ENCODE data around the gene PDZRN3. TPM values are rescaled to one million over a fixed set of nuclear protein-coding genes. Genes with fewer than 3 reads are reported as not detected.

Gene PDZRN3
- total and polyA plus RNA-seq, 2 experiments from 2014 or later = 7.5 to 14.0 TPM

GRCh38 chr3:73558727-73559075 is 66.0 kb downstream of the PDZRN3 start (continued):
- TF ChIP-seq, protein P1, sequence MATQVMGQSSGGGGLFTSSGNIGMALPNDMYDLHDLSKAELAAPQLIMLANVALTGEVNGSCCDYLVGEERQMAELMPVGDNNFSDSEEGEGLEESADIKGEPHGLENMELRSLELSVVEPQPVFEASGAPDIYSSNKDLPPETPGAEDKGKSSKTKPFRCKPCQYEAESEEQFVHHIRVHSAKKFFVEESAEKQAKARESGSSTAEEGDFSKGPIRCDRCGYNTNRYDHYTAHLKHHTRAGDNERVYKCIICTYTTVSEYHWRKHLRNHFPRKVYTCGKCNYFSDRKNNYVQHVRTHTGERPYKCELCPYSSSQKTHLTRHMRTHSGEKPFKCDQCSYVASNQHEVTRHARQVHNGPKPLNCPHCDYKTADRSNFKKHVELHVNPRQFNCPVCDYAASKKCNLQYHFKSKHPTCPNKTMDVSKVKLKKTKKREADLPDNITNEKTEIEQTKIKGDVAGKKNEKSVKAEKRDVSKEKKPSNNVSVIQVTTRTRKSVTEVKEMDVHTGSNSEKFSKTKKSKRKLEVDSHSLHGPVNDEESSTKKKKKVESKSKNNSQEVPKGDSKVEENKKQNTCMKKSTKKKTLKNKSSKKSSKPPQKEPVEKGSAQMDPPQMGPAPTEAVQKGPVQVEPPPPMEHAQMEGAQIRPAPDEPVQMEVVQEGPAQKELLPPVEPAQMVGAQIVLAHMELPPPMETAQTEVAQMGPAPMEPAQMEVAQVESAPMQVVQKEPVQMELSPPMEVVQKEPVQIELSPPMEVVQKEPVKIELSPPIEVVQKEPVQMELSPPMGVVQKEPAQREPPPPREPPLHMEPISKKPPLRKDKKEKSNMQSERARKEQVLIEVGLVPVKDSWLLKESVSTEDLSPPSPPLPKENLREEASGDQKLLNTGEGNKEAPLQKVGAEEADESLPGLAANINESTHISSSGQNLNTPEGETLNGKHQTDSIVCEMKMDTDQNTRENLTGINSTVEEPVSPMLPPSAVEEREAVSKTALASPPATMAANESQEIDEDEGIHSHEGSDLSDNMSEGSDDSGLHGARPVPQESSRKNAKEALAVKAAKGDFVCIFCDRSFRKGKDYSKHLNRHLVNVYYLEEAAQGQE (IDR thresholded peaks at IDR 0.05; ENCODE audit: unreplicated experiment) = no peak
- TF ChIP-seq CREB1 (CRISPR knock-in tag; IDR thresholded peaks at IDR 0.05; ENCODE audit: low read depth) = no peak
- no peak for TF ChIP-seq POLR2AphosphoS5 (IDR thresholded peaks at IDR 0.05; ENCODE audit: low read depth)

DNA sequence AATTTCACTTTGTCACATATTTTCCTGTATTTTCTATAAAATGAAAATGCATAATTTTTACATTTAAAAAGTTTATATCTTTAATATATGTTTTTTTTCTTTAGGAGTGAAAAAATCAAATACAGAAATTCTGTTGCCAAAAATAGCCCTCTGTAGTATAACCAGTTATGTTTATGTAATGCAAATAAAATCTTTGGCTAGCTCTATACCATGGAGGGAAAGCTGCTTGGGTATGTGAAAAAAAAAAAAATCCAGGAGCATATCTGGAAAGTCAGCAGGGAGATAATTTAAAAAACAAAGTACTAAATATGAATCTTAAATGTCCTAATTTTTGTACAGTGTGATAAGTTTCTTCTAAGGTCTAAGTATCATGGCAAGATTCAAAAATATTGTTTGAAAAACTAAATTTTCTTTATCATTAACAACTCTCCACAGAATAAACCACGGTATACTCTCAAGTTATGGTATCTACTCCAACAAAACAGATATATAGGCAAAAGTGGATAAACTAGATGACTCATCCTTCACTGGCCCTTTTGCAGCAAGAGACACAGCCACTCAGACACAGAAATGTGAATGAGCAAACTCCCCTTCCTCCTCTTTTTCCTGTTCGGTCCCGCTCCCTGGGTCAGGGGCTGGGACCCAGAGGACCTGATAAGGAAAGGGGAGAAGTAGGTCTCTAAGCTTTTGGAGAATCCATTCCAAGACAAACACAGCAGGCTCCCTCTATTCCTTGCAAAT is 66.6 kb downstream of the PDZRN3 start:
- Mint-ChIP-seq H3K36me3 (ENCODE audit: low read depth) (no peaks in the 10 kb centered on the region), H3K27me3 (ENCODE audit: insufficient read depth, low read depth, poor library complexity) (peaks cover 32% of the 10 kb centered on the region), H3K27ac (no peak overlapping the region), H3K4me1 (peaks cover 22% of the 10 kb centered on the region), H3K4me3 (no peak overlapping the region), H3K9me3 (no peaks in the 10 kb centered on the region)
- DNase-seq (ENCODE audit: low spot score) (peak; percentile 38), ATAC-seq (peak; percentile 90)
- Histone ChIP-seq H3K36me3 (ENCODE audit: insufficient read depth) (no peaks in the 10 kb centered on the region), H3F3A (replicated peaks; ENCODE audit: low read depth) (no peaks in the 10 kb centered on the region), H2AFZ (no peak overlapping the region), H3K9me2 (ENCODE audit: insufficient read depth) (no peaks in the 10 kb centered on the region; the same call in 1 of the 2 replicates), H3K27ac (ENCODE audit: low read depth) (no peak overlapping the region), H3K4me1 (ENCODE audit: insufficient read depth) (peaks cover 28% of the 10 kb centered on the region; the same call in 1 of the 2 replicates), H3K4me2 (no peak overlapping the region), H3K27me3 (ENCODE audit: insufficient read depth) (peaks cover 63% of the 10 kb centered on the region), H4K20me1 (replicated peaks; ENCODE audit: insufficient read depth) (no peaks in the 10 kb centered on the region; the same call in 1 of the 2 replicates), H3K4me3 (no peak overlapping the region), H3K79me2 (replicated peaks; ENCODE audit: insufficient read depth) (no peaks in the 10 kb centered on the region)
- TF ChIP-seq NANOG (IDR thresholded peaks at IDR 0.05; ENCODE audit: borderline replicate concordance) (no peak), POLR2AphosphoS5 (IDR thresholded peaks at IDR 0.05; ENCODE audit: low read depth) (no peak)
- TF ChIP-seq, protein P1 (IDR thresholded peaks at IDR 0.05; ENCODE audit: unreplicated experiment) = no peak
